Activated naive CD4-positive, alpha-beta T cell treated with anti-CD3 and anti-CD28 coated beads for 36 hours (primary cell): ENCODE results near the gene USH2A. TPM values are rescaled to one million over a fixed set of nuclear protein-coding genes. Genes with fewer than 3 reads are reported as not detected.

Experiments used
- CTCF ChIA-PET: fragments of 350-600 bp; sonication (Branson Sonifier 250); formaldehyde crosslinking; loops from one replicate; lab custom pipeline; 2021; ENCODE audit warnings: antibody characterized with exemption; lab: Charles Lee
- DNase-seq: peaks from one replicate; pipeline ENCODE4 v3.0.0-alpha.2; 2020
- H3K27ac Mint-ChIP-seq: one replicate; pipeline ENCODE4 v1.8.0; 2021; ENCODE audit warnings: mild to moderate bottlenecking, mixed read lengths
- H3K27me3 Mint-ChIP-seq: one replicate; pipeline ENCODE4 v1.8.0; 2021; ENCODE audit warnings: low read depth, mixed read lengths
- H3K36me3 Mint-ChIP-seq: one replicate; pipeline ENCODE4 v1.8.0; 2021; ENCODE audit warnings: low read depth, mixed read lengths
- H3K4me1 Mint-ChIP-seq: one replicate; pipeline ENCODE4 v1.8.0; 2021; ENCODE audit warnings: low read depth, mixed read lengths
- H3K4me3 Mint-ChIP-seq: one replicate; pipeline ENCODE4 v1.8.0; 2021; ENCODE audit warnings: mild to moderate bottlenecking, moderate library complexity, mixed read lengths
- H3K9me3 Mint-ChIP-seq: one replicate; pipeline ENCODE4 v1.8.0; 2021; ENCODE audit warnings: mixed read lengths
- intact Hi-C: fragments of 100-400 bp; cut with micrococcal nuclease; formaldehyde crosslinking; loops from one replicate; pipeline ENCODE4 v1.15.1; 2023
- total RNA-seq, 2 experiments: library from RNA; stranded (reverse); gene quantifications; one replicate each; pipeline ENCODE4 v1.2.3, GENCODE V29; 2021

Gene USH2A
- total RNA-seq, 2 experiments from 2014 or later, result not detected

DNA sequence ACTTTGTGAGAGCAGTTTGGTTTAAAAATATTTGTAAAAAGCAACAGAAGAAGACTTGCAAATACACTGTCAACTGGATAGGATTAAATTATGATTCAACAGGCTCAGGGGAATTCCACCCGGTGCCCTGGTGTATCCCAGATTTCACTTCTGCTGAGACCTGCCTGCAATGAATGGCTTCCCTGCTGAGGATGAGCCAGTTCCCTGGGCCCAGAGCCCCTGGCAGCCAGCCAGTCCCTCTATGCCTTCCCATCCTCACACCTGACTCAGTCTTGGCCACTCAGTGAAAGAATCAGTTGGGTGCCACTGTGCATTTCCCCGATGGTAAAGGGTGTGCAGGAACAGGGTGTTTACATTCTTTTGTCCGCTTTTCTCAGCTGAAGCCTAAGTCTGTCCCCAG is 791.8 kb downstream of the USH2A start:
- DNase-seq, result no peak
- Mint-ChIP-seq H3K27me3 (peaks cover 9% of the 10 kb centered on the region), H3K4me3 (no peak overlapping the region), H3K36me3 (no peaks in the 10 kb centered on the region), H3K27ac (no peak overlapping the region), H3K9me3 (no peaks in the 10 kb centered on the region), H3K4me1 (no peaks in the 10 kb centered on the region)
- CTCF ChIA-PET, result no interaction called here
- intact Hi-C loops, result no loop called here

DNA sequence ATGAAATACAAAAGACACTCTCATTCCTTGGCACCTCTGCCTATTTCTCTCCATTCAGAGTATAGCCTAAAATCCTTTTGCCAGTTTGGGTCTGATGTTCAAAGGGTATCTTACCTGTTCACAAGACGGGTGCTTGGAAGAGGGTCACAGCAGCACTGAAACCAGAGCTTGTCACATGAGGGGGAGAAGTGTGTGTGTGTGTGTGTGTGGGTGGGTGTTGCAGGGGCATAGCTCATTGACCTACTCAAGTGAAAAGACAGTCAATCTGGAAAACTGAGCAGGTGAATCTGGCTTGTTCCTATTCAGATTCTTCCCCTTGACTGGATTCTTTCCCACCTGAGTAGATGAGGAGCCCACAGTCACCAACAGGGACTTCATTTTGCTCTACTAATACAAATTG is 792.2 kb downstream of the USH2A start:
- DNase-seq, result no peak
- Mint-ChIP-seq H3K4me3 (no peak overlapping the region), H3K9me3 (no peaks in the 10 kb centered on the region), H3K36me3 (no peaks in the 10 kb centered on the region), H3K4me1 (no peaks in the 10 kb centered on the region), H3K27me3 (peaks cover 9% of the 10 kb centered on the region), H3K27ac (no peak overlapping the region)
- intact Hi-C loops, result no loop called here
- CTCF ChIA-PET, result interaction anchor here (0.7 kb wide), 1 partner anchor 145 kb away, joined by 3 read pairs; no protein-coding TSS in a partner anchor

DNA sequence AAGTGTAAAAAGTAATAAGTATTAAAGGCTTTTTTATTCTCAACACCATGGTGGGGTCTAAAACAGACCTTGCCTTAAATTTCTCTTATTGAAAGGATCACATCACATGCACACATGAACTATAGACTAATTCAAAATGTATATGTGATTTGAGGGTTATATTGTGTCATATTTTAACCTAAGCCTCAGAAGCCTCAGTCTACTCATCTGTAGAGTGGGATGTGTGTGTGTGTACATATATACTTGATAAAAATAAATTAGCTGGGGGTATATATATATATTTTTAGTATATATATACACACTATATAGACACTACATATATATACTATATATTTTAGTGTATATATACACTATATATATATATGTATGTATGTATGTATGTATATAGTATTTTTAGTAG is 797.3 kb downstream of the USH2A start:
- no peak for DNase-seq
- Mint-ChIP-seq H3K9me3 (no peaks in the 10 kb centered on the region), H3K4me1 (no peaks in the 10 kb centered on the region), H3K27ac (no peak overlapping the region), H3K4me3 (no peak overlapping the region), H3K36me3 (no peaks in the 10 kb centered on the region), H3K27me3 (peaks cover under 1% of the 10 kb centered on the region)
- CTCF ChIA-PET, result no interaction called here
- intact Hi-C loops, result no loop called here

- no peak overlapping the region for H3K4me3 Mint-ChIP-seq
- H3K27me3 Mint-ChIP-seq, result no peaks in the 10 kb centered on the region
- intact Hi-C loops, result no loop called here
- no peak for DNase-seq
- no peaks in the 10 kb centered on the region for H3K9me3 Mint-ChIP-seq
- peaks cover 3% of the 10 kb centered on the region for H3K36me3 Mint-ChIP-seq
- CTCF ChIA-PET, result no interaction called here
- no peaks in the 10 kb centered on the region for H3K4me1 Mint-ChIP-seq
- no peak overlapping the region for H3K27ac Mint-ChIP-seq
Measured at GRCh38 chr1:215623162-215623561, 800.1 kb downstream of the USH2A start.

- H3K4me3 Mint-ChIP-seq, result no peak overlapping the region
- no peaks in the 10 kb centered on the region for H3K27me3 Mint-ChIP-seq
- no peaks in the 10 kb centered on the region for H3K9me3 Mint-ChIP-seq
- intact Hi-C loops, result no loop called here
- peaks cover 16% of the 10 kb centered on the region for H3K36me3 Mint-ChIP-seq
- H3K27ac Mint-ChIP-seq, result no peak overlapping the region
- no peaks in the 10 kb centered on the region for H3K4me1 Mint-ChIP-seq
- CTCF ChIA-PET, result interaction anchor here (1.2 kb wide), 1 partner anchor 116 kb away, joined by 3 read pairs; no protein-coding TSS in a partner anchor
- DNase-seq, result no peak
Measured at GRCh38 chr1:215617979-215618378, 805.3 kb downstream of the USH2A start.

DNA sequence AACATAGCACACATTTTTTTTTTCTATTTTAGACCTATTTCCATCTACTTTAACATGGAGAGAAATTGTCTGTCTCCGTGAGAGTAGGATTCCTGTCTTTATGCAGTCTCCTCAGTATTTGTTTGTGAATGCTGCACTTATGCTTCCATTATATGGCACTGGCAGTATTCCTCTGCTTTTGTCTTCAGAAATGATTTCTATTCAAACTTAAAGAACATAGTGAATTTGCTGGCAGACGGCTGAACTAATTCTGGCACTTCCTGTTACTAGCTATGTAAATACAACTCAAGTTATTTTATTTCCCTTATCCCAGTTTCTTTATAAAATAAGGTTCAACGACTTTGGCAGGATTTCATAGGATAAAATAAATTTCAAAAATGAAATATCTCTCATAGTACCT is 810.9 kb downstream of the USH2A start:
- intact Hi-C loops, result no loop called here
- DNase-seq, result no peak
- H3K4me1 Mint-ChIP-seq, result no peaks in the 10 kb centered on the region
- H3K4me3 Mint-ChIP-seq, result no peak overlapping the region
- peaks cover 22% of the 10 kb centered on the region for H3K36me3 Mint-ChIP-seq
- CTCF ChIA-PET, result no interaction called here
- H3K27me3 Mint-ChIP-seq, result no peaks in the 10 kb centered on the region
- no peak overlapping the region for H3K27ac Mint-ChIP-seq
- no peaks in the 10 kb centered on the region for H3K9me3 Mint-ChIP-seq

- Mint-ChIP-seq H3K36me3 (peaks cover 22% of the 10 kb centered on the region), H3K4me1 (no peaks in the 10 kb centered on the region), H3K27me3 (no peaks in the 10 kb centered on the region), H3K4me3 (no peak overlapping the region), H3K27ac (no peak overlapping the region), H3K9me3 (no peaks in the 10 kb centered on the region)
- CTCF ChIA-PET, result no interaction called here
- DNase-seq, result no peak
- intact Hi-C loops, result no loop called here
Measured at GRCh38 chr1:215608646-215609045, 814.6 kb downstream of the USH2A start.

DNA sequence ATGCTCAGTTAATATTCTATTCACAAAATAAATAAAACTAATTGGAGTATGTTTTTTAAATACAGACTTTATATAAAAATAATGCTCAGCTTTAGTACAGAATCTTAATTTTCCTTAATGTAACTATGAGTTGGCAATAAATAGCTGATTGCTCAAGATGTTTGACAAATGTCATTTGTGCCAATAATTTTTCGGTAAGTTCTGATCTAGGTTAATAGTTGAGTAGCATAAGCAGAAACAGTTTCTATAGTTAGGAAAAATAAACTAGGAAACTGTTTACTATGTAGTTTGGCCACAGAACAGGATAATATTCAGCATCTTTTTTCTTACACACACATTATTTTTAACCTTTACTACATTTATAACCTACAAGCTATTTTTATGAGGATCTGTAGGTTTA is 815.8 kb downstream of the USH2A start:
- Mint-ChIP-seq H3K36me3 (peaks cover 16% of the 10 kb centered on the region), H3K4me3 (no peak overlapping the region), H3K4me1 (no peaks in the 10 kb centered on the region), H3K9me3 (no peaks in the 10 kb centered on the region), H3K27ac (no peak overlapping the region), H3K27me3 (no peaks in the 10 kb centered on the region)
- DNase-seq, result no peak
- intact Hi-C loops, result no loop called here
- CTCF ChIA-PET, result interaction anchor here (0.6 to 0.7 kb wide), 2 partner anchors 920 to 1347 kb away, joined by 3 read pairs; no protein-coding TSS in a partner anchor

DNA sequence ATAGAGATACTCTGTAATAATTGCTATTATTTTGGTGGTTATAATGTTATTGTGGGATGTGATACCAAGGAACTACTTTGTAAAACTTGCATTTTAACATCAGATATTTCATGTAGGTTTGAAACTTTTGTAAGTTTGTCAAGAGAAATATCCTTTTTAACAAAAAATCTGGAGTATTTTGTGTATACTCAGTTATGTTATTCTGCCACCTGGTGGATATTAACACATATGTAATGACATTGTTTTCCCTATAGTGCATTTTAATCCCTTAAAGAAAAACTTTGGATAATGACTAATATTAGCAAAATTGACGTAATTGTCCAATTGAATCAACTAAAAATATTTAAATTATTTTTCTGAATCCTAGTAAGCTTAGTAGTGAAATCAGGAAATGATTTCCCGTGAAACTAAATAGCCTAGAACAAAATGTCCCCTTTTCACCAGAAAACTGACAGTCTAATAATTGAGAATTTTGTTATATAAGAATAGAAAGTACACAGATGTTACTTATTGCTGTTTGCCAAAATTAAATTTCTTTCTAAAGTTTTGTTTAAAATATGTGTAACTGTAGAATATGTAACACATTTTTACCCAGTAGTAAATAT is 816.6 kb downstream of the USH2A start:
- intact Hi-C loops, result loop anchor here (1.0 kb wide), 1 partner anchor 80 kb away; no protein-coding TSS in a partner anchor
- peaks cover 14% of the 10 kb centered on the region for H3K36me3 Mint-ChIP-seq
- CTCF ChIA-PET, result interaction anchor here (0.7 kb wide), 1 partner anchor 101 kb away, joined by 3 read pairs; no protein-coding TSS in a partner anchor
- H3K27me3 Mint-ChIP-seq, result no peaks in the 10 kb centered on the region
- DNase-seq, result no peak
- H3K4me1 Mint-ChIP-seq, result no peaks in the 10 kb centered on the region
- H3K9me3 Mint-ChIP-seq, result no peaks in the 10 kb centered on the region
- H3K4me3 Mint-ChIP-seq, result no peak overlapping the region
- no peak overlapping the region for H3K27ac Mint-ChIP-seq

DNA sequence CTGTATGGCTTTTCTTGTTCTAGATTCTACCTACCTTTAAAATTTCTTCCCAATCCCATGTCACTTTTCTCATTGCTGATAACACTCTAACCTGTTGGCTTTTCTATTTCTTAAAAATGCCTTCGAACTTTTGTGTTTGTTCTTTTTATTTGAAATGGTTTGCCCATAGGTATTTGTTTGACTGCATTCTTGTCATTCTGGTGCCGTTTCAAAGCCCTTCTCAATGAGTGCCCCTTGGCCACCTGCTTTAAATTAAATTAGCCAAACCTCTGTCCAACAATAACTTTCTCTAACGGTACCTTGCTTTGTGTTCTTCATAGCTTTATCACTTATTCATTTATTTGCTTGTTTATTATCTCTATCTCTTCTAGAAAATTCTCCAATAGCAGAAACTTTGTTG is 817.2 kb downstream of the USH2A start:
- H3K9me3 Mint-ChIP-seq, result no peaks in the 10 kb centered on the region
- no peak overlapping the region for H3K27ac Mint-ChIP-seq
- no peaks in the 10 kb centered on the region for H3K27me3 Mint-ChIP-seq
- peaks cover 14% of the 10 kb centered on the region for H3K36me3 Mint-ChIP-seq
- H3K4me3 Mint-ChIP-seq, result no peak overlapping the region
- DNase-seq, result no peak
- no peaks in the 10 kb centered on the region for H3K4me1 Mint-ChIP-seq
- CTCF ChIA-PET, result interaction anchor here (0.7 kb wide), 1 partner anchor 102 kb away, joined by 3 read pairs; no protein-coding TSS in a partner anchor
- intact Hi-C loops, result loop anchor here (1.0 kb wide), 1 partner anchor 80 kb away; no protein-coding TSS in a partner anchor

- no peak for DNase-seq
- intact Hi-C loops, result no loop called here
- Mint-ChIP-seq H3K4me3 (no peak overlapping the region), H3K4me1 (no peaks in the 10 kb centered on the region), H3K27me3 (no peaks in the 10 kb centered on the region), H3K27ac (no peak overlapping the region), H3K9me3 (no peaks in the 10 kb centered on the region), H3K36me3 (peaks cover 14% of the 10 kb centered on the region)
- CTCF ChIA-PET, result interaction anchor here (1.2 kb wide), 1 partner anchor 39 kb away, joined by 3 read pairs; the partner anchor contains the start of gene KCTD3
Measured at GRCh38 chr1:215605011-215605621, 818.1 kb downstream of the USH2A start.

GRCh38 chr1:215603319-215603718 is 819.9 kb downstream of the USH2A start:
- no peaks in the 10 kb centered on the region for H3K4me1 Mint-ChIP-seq
- H3K27me3 Mint-ChIP-seq, result no peaks in the 10 kb centered on the region
- peaks cover 7% of the 10 kb centered on the region for H3K36me3 Mint-ChIP-seq
- H3K27ac Mint-ChIP-seq, result no peak overlapping the region
- no peak for DNase-seq
- no peaks in the 10 kb centered on the region for H3K9me3 Mint-ChIP-seq
- intact Hi-C loops, result no loop called here
- CTCF ChIA-PET, result no interaction called here
- H3K4me3 Mint-ChIP-seq, result no peak overlapping the region

DNA sequence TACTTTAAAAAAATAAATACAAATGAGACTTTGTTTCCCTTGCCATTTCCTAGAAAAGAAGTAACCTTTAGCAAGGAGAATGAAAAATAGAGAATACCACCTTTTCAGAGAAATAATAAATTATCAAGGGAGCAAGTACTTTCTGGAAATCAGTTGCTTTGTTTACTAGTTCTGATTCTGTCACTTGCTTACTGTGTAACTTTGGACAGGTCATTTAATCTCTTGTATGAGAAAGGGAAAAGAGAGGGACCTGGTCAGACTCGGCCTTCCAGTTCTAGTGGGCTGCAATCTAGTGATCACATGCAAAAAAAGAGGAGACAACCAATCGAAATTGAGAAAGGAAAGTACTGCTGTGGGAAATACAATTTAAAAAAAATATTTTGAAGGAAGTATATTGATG is 822.0 kb downstream of the USH2A start:
- no peak for DNase-seq
- H3K27ac Mint-ChIP-seq, result no peak overlapping the region
- H3K4me3 Mint-ChIP-seq, result no peak overlapping the region
- H3K4me1 Mint-ChIP-seq, result peaks cover 2% of the 10 kb centered on the region
- H3K9me3 Mint-ChIP-seq, result no peaks in the 10 kb centered on the region
- peaks cover 14% of the 10 kb centered on the region for H3K36me3 Mint-ChIP-seq
- no peaks in the 10 kb centered on the region for H3K27me3 Mint-ChIP-seq
- intact Hi-C loops, result no loop called here
- CTCF ChIA-PET, result no interaction called here
